NCI-H2196 (cell line): ENCODE data around the gene NGLY1.

Experiments used
- DNase-seq: peaks from one replicate; lab custom pipeline; 2025; ENCODE audit not compliant: unreplicated experiment; lab: John Stamatoyannopoulos, UW

Gene NGLY1

GRCh38 chr3:25782938-25783660 lies at the start of gene NGLY1:
Gene NGLY1, minus strand, starts transcription at chr3:25783443. Its CDS starts 53 bp downstream, at chr3:25783390.
- DNase-seq, result peak; percentile 50

GRCh38 chr3:25831578-25831977 lies 48.3 kb upstream of the NGLY1 start:
- no peak for DNase-seq

GRCh38 chr3:25830373-25831280 lies 47.4 kb upstream of the NGLY1 start:
- no peak for DNase-seq

- no peak for DNase-seq
Observed at GRCh38 chr3:25826510-25826909, 43.3 kb upstream of the NGLY1 start.

GRCh38 chr3:25823314-25823713 lies 40.1 kb upstream of the NGLY1 start:
- no peak for DNase-seq

DNA sequence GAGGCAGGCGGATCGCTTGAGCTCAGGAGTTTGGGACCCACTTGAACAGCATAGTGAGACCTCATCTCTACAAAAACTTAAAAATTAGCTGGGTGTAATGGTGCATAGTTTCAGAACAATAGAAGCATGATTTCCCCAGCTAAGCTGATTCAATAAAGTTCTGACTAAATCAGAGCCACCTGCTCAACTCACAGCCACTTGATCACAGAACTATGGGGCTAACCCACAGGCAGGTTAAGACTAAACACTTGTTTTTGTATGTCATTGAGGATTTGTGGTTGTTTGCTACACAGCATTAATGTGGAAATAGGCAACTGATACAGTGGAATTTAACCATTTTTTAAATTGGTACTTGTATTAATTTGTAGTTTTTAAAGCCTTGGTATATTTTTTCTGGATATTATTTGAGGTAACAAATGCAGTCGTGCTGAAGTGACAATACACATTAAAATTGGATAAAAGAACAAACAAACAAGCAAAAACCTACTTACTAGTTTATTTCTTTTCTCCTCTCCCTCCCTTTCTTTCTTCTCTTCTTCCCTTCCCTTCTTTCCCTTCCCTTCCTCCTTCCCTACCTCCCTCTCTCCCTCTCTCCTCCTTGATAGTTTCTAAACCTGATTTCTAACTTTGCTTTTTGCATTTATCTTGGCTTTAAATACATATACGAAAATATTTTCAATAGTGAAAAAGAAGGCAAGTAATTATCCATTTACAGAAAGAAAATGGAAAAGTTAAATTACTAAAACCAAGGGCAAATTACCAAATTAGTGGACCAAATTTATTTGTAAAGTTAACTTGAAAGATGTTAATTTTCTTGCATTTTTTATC lies 38.7 kb upstream of the NGLY1 start:
- no peak for DNase-seq

DNA sequence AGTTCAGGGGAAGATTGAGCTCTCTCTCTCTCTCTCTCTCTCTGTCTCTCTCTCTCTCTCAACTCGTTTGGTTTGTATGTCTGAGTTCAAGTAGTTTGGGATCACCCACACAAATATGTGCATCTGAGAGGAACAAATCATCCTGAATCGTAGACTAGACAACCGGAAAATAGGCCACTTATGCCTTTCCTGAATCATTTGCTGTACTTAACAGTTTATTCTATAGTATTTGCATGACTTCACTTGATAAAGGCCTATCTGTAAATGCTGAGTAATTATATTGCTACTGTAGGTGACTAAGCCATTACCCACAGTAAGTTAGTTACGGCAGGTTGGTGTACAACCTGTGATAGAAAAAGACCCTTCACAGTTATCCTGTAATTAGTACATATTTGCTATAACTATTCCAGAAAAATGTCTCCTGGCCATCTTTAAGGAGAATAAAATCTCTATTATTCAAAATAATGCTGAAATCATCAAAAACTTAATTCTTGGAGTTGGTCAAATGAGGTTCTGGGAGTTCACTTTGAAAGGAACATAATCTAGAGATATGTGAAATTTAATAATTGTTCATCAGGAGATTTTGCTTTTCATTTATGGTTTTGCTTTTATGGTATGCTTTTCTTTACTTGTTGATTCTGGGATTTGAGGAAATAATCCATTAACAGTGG lies 37.7 kb upstream of the NGLY1 start:
- no peak for DNase-seq

DNA sequence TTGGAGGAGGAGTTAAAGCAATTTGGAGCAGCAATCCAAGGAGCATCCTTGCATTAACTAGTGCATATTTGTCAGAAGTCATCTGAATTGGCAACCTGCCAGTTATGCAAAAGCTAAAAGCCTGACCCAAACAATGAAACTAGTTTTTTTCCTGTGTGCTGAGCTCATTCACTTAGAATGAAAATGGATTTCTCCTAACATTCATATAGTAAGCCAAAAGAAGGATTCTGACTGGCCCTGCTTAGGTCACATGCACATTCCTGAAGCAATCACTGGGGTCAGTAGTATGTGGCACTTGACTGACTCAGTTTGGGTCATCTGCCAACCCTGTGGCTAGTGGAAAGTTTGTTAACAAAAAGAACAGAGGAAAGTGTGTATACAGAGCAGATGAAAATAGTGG lies 37.1 kb upstream of the NGLY1 start:
- no peak for DNase-seq

GRCh38 chr3:25818335-25818734 lies 35.1 kb upstream of the NGLY1 start:
- no peak for DNase-seq

DNA sequence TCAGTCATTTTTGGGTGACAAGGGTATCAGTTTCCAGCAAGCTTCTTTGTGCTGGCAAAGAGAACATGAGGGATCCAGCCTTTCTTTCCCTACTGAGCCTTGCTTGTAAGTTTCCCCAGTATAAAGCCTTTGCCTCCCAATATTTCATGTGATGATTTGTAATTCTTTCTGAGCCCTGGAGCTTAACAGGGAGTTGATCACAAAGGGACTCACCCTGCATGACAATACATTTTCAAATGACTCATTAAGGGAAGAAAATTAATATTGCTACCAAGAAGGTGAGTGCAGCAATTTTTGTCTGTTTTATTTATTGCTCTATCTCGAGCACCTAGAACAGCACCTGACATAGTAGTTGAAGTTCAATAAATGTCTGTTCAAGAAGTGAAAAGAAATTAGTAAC lies 34.4 kb upstream of the NGLY1 start:
- DNase-seq, result no peak

- no peak for DNase-seq
Observed at GRCh38 chr3:25817107-25817506, 33.9 kb upstream of the NGLY1 start.

DNA sequence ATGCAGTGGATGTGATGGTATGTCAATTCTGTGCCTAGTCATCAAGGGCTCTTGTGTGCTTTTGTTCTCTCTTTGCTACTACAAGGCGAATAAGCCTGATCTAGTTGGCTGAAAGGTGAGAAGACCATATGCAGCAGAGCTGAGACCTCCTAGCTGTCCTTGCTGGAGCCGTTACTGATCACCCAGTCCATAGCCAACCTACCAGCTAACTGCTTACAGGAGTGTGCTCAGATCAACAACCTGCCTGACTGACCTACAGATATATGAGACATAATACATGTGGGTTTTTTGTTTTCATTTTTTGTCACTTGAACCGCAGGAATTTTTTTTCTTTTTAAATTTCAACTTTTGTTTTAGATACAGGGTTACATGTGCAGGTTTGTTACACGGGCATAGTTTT lies 29.4 kb upstream of the NGLY1 start:
- no peak for DNase-seq

DNA sequence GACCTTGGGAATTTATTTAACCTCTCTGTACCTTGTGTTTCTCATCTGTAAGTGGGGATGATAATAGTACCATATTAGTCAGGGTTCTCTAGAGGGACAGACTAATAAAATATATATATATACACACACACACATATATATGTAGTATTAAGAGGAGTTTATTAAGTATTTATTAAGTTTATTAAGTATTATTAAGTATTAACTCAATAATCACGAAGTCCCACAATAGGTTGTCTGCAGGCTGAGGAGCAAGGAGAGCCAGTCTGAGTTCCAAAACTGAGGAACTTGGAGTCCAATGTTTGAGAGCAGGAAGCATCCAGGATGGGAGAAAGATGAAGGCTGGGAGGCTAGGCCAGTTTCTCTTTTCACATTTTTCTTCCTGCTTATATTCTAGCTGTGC lies 21.4 kb upstream of the NGLY1 start:
- no peak for DNase-seq

DNA sequence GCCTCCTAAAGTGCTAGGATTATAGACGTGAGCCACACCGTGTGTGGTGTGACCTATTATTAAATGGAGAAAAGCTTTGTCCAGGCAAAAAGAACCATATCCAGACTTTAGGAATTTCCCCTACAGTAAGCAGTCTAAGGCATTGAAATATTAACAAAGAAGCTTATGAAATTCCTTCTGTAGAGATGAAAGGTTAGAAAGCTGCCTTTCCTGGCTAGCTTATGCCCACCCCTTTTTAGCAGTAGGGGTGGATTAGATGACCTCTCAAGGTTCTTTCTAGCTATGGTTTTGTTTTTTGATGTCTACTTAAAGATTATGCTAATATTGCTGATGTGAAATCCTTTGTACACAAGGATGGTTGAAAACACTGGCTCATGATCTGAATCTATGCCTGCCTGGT lies 20.6 kb upstream of the NGLY1 start:
- DNase-seq, result no peak

GRCh38 chr3:25801786-25802185 lies 18.5 kb upstream of the NGLY1 start:
- DNase-seq, result no peak

DNA sequence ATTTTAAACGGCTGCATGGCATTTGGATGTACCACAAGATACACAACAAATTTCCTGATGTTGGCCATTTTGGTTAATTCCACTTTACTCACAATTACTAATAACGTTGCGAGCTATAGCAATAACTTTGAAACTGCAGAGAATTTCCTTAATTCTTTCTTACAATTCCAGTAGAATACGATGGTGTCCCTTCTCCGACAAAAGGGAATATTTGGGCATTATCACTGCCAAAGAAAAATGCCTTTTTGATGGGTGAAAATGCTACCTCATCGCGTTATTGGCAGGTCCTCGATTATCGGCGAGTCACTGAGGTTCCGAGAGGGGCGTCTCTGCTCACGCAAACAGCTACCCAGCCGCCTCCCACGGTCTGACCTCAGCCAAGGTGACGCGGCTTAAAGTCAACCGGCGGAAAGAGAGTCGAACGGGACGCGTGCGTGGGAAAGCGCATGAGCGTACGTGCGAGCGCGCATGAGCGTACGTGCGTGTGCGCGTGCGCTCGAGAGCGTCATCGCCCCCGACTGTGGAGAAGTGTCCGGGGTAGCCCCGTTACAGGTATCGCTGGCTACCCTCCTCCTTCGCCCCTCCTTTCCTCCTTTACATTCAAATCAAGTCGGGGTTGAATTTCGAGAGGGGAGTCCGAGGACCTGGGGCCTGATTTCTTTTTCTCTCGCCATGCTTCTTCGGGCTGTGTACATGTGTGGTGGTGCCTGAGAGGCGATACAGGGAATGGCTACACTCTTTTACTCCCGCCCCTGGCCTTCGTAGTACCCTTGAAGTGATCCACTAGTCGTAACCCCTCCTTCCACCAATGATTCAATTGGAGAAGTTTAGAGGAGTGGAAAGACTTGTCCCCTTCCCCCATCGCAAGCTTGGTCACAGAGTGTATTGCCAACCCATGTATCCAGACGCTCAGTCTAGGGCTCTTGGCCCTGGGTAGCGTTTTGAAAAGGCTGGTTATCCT lies 6.6 kb upstream of the NGLY1 start, which contains the start of gene OXSM:
Gene OXSM (plus strand): TSS at position 495 of the 961 bp plus-strand sequence. CDS start 931 bp downstream, outside the sequence.
- DNase-seq, result peak; percentile 67

DNA sequence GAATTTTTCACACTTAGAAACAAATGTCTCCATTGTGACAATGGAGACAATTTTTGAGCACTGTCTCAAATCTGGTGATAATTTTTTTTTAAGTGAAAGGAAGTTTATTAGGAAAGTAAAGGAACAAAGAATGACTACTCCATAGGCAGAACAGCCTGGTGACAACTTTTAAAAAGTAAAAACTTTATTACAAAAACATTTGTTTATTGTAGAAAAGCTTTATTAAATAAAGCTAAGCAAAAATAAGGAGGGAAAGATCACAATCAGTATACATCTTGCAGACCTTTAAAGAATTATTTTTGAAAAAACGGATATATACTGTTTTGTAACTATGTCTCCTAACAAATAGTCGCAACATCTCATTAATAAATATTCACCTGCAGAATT lies 6.0 kb upstream of the NGLY1 start:
- no peak for DNase-seq

DNA sequence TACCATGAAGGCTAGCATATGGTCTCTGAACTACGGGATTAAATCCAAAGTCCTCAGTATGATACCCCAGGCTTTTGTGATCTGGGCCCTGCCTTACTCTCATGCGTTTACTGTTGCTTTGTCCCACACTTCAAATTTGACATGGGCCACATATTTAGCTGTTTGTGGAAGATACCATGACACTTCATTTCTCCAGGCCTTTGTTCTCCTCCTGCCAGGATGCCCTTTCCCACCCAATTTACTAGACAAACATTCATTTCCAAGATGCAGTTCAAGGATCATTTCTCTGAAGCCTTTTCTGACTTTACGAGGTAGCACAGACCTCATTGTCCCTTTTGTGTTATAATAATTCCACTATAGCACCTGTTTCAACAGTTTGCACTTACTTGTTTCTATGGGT lies 4.4 kb upstream of the NGLY1 start:
- no peak for DNase-seq

- DNase-seq, result no peak
Observed at GRCh38 chr3:25785826-25786225, 2.6 kb upstream of the NGLY1 start.

- DNase-seq, result no peak
Observed at GRCh38 chr3:25784971-25785370, 1.7 kb upstream of the NGLY1 start.
